Lung microvascular endothelial cell (primary cell): Measurements from ENCODE around the gene NCAM2. TPM values are rescaled to one million over a fixed set of nuclear protein-coding genes. Genes with fewer than 3 reads are reported as not detected.

Experiments
- DNase-seq, 2 donors: peaks; one replicate each; pipeline versions ENCODE4 v3.0.0 to v3.0.0-alpha.2; 2010; ENCODE audit warnings: low read depth in 2 of 2
- total RNA-seq: library from RNA; depleted of rRNA; stranded (reverse); fragments of >200 nt; gene quantifications from 2 replicates; pipeline ENCODE4 v1.2.1, GENCODE V29; 2014

NCAM2 gene
- total RNA-seq, 1 donor from 2014 or later, result under 0.01 TPM

DNA sequence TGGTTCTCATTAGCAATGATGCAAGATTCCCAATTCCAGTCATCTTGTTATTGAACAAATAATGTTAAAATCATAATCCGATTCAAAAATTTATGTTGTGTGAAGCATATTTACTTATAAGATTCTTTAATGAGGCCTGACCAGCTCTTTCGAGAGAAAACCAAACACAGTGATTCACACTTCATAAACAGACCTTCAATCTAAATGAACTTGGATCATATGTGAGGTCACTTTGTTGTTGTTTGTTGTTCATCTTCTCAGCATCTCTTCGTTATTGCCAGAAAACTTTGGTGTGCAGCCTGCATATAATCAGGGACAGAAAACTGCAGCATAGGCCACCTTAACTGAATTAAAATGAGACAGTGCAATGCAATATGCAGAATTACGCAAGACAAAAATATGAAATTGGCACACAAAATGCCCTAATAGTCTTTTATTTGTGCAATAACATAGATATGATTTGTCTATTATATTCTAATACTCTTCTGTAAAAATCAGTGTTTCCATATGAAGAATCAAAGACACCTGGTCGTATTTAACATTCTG lies 30.1 kb downstream of the NCAM2 start:
- DNase-seq, result no peak

DNA sequence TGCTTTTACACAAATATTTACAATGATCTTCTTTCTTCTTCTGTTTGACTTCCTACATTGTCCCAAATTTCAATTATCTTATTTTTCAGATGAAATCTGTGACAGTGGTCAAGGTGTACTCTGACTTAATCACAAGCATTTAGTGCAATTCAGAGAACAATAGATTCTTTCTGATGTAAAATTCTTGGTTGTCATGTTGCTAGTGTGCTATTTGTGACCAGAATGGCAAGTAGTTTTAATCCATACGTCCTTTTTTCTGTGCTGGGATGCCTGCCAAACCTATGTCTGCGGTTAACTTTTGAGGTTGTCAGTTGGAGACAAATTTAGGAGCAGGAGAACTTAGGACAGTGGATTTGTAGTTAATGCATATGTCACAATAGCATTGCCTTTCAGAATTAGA lies 31.0 kb downstream of the NCAM2 start:
- no peak for DNase-seq

DNA sequence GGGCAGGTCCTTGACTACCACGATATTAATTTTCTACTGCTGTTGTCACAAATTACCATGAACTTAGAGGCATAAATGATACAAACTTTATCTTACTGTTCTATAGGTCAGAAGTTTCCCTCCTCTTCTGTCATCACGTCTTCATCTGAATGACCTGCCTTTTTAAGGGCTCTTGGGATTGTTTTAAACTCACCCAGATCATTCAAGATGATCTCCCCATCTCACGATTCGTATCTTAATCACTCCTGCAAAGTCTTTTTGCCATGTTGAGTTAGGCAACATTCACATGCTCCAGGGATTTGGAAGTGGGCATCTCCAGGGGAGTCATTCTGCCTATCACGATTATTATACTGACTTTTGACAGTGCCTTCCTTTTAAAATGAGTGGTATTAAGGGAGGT lies 32.1 kb downstream of the NCAM2 start:
- no peak for DNase-seq

DNA sequence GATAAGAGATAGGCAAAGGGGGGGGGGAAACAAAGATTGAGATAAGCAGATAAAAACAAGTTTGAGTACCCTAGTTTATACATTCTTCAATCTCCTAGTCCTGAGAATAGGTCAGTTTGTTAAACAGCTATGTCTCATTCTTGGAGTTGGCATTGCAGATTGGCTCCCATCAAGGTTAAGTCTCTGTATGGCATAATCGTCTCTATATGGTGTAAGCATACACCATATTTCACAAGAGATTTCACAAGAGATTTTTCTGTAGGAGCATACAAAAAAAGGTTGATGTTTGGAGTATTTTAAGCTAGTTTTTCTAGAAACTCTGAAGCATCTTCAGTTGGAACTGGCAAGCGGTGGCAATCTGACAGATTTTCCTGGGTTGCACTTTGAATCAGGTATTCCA lies 35.8 kb downstream of the NCAM2 start:
- DNase-seq, result no peak

DNA sequence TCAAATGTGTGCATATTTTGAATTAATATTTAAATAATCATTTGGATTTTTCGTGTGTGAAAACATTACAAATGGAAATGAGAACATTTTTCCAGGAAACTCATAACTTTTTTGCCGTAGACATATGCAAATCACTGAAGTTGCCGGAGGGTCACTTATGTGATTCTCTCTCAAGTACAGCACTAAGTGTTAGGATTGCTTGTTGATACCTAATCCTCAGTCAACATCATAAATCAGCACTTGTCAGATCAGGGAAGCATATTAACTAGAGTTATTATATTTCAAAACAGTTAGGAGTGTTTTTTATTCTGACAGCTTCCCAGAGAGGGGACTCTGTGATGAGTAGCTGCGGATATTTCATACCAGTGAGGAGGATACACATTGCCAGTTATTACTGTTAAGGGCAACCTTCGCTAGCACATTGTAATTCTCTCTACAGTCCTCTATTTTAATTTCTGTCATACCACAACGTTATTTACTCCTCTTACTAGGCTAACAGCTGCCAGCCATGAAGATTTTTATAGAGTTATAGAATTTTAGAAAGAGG lies 41.5 kb downstream of the NCAM2 start:
- no peak for DNase-seq

DNA sequence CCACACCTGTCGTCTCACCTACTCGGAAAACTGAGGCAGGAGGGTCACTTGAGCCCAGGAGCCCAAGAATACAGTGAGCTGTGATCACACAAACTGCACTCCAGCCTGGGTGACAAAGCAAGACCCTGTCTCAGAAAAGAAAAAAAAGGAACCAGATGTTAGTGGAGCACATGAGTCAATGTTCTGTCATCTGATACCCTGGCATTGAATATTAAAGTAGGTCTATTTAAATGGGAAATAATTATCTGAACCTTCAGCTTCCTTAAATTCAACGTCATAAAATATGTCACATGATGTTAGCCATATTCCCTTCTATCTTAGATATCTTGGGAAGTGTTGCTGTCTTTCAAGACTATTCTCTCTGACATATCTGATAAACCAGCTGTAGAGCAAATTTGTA lies 47.3 kb downstream of the NCAM2 start:
- DNase-seq, result no peak

DNA sequence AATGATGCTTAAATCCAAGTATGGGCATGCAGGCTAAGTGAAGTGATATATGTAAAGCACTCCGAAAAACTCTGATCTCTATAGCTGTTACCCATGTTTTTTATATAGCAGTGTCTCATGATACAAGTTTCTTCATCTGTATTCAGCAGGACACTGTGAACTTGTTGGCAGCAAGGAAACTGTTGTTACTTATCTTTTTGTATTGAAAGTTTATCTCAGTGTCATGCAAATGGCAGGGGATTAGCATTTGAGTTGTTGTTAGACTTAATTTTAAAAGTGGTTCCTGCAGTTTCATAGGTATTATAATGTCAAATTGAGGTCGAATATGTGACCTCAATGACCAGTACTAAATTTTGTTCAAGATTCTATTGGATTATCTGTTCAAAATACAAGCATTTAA lies 47.9 kb downstream of the NCAM2 start:
- no peak for DNase-seq

DNA sequence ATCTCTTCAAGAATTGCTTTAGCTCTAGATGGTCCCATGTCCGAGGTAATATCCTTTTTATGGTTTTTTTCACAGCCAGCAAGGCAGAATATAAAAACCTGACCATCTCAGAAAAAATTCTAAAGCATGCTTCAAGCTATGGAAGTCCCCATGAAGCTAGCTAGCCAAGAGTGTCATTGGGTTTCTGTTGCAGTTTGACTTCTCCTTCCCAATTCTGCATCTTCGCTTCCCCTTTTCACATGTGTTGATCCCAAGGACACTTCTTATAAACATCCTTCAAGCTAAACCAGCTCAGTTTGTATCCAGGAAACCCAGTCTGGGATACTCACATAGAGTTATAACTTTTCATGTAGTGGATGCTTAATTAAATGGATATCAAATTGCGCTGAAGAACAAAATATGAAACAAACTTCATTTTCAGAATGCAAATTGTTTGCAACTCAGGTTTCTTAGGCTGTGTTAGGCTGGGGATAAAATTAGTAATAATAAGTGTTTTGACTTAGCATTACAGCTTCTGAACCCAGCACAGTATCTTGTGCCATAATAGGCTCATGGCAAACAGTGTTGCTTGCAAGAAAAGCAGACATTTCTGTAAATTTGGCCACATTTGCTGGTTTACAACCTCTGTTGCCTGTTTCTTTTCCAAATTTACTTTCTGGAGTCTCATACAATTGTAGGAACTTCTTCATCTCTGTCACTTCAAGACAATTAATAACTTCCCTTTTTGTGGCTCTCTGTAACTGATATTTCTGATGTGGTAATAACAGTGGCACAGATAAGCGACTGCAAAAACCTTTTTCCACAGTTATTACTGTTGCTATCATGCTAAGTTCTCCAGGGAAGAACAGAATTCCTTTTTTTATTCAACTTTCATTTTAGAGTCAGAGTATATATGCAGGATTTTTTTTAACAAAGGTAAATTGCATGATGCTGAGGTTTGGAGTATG lies 53.2 kb downstream of the NCAM2 start:
- no peak for DNase-seq

DNA sequence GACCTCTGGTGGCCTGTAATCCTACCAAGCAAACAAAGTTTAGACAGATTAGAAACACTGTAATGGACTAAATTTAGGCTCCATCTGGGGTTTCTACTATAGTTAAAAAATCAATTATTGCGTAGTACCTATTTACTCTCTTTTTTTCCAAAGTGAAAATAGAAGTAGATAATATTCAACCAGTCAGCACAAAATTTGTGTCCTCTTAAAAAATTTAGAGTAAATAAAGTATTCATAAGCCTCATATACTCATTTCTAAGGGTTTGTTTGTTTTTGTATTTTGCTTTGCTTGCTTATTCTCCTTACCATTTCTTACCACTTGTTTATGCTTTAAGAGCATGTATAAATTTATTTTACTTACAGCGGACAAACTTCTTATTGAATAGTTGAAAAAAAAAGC lies 54.5 kb downstream of the NCAM2 start:
- DNase-seq, result no peak

DNA sequence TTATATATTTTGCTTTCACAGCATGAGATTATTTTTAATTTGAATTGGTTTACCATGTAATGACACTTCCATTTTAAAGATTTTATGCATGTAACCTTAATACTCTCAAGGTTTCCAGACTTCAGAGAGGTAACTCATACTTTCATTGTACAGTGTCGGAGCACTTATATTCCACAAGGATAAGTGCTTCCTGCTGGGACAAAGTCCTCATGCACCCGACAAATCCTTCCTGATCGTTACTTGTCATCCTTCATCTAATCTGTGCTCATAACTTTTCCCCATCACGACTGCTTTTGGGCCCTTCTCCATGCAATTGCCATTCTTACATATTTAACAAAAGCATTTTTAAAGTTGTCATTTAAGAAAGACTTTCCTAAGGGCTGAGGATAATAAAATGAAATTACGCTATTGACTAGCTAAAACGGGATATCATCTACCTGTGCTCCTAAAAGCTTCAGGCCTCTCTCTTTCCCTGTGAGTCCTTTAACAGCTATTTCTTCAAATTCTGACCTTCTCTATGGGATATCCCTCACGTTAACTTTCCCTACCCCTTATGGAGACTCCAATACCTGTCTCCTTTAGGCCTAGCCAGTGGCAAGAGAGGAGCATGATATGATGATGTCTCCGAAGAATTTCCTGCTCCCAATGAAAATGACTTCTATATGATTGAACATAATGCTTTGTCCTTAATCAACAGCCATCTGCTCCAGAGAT lies 59.3 kb downstream of the NCAM2 start:
- DNase-seq, result no peak

DNA sequence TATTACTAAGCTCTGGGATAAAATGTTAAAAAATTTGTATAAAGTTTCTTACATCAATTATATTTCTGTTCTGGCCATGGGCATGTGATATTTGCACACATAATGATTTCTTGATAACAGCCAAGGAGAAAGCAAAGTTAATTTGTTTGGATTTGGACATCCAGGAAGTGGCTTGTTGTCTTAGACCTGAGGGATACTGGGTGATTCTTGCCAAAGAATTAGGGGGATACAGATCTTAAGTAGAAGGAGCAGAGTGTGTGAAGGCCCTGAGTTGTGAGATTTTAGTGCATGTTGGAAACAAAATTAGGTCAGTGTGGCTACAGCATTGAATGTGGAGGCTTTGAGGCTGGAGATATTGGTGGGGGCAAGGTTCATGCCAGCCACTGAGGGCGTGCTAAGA lies 65.6 kb downstream of the NCAM2 start:
- no peak for DNase-seq

DNA sequence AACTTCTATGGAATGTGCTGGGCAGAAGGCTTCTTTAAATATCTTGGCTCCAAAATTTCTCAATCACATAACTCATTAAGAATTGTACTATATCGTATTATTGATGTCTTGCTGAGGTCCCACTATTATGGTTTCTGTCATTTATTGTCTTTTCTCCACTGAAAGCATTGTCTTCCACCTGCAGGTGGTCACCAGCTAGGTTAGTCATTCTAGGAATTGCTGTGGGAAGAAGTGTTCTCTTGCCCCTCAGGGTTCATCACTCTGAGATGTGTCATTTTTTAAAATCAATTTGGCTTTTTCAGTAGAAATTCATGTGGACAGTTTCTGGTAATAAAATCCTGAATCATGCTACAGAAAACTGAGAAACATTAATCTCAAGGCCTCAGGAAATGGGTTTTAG lies 66.1 kb downstream of the NCAM2 start:
- no peak for DNase-seq

DNA sequence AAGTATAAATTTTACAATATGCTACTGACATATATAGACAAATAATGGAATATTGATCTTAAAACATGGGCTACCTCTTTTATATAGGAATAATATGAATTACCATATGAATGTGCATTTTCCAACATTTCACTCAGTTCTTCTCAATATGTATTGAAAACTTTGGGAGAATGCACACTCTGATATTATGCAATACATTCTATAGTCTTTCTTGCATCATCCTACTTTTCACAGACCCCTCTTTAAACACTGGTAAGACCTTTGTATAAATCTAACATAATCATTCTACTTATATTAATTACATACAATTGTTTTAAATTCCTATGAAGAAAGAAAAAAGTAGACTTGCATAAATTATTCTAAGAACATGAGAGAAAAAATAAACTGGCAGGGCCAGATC lies 69.2 kb downstream of the NCAM2 start:
- DNase-seq, result no peak

DNA sequence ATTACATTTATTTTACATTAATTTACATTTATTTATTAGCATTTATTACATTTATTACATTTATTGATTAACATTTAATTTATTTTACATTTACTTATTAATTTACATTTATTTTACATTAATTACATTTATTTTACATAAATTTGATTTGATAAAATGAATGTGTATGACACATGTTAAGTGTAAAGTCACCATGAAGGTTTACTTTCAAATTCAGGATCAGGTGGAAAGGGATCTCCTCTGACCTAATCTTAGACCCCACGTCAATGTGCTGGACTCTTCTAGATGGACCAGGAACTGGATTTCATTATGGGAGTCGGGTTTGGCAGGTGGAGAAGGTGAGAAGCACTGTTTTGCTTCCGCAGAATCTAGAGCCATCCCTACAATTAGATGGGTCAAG lies 76.1 kb downstream of the NCAM2 start:
- no peak for DNase-seq

DNA sequence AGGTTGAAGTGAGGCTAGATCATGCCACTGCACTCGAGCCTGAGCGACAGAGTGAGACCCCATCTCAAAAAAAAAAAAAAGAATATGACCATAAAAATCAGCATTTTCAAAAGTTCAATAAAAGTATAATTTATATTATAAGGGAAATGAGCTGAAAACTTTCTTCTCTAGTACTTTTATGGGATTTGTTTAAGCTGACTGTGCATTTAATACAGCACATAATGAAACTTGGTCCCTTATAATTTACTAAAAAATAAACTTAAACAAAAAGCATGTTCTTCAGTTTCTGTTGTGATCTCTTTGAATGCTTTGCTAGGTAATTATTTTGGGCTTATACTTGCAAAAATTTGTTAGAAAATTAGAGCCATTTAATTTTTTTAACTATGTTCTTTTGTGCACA lies 77.8 kb downstream of the NCAM2 start:
- no peak for DNase-seq

DNA sequence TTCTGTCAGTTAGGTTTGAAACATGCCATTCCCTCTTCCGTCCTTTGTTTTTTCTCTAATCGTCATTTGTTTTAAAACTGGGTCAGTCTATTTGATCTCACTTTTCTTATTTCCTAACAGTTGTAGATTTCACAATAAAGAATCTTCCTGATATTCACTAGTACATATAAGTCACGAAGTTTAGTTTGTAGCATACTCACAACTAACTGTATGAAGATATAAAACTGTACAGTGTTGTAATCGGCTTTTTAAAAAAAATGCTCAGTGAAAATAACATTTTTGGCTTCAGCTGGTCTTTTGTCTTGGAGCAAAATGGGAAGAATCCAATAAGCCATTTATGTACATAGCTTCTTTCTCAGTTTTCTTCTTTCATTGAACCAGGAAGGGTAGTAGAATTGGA lies 78.3 kb downstream of the NCAM2 start:
- no peak for DNase-seq

DNA sequence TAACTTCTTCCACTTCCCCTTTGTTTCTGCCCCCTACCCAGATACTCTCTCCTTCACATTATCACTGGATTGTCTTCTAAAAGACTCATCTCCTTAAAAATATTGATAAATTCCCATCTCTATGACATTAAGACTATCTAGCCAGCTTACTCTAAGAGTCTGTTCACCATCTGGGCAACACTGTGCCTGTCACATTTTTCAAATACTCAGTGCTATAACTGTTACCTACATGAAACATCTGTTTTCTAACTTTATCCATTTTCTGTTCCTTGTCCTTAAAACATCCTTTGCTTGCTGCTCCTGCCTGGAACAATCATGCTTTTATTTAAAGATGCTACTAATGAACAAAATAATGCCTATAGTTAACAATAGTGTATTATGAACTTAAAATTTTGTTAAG lies 81.4 kb downstream of the NCAM2 start:
- no peak for DNase-seq

DNA sequence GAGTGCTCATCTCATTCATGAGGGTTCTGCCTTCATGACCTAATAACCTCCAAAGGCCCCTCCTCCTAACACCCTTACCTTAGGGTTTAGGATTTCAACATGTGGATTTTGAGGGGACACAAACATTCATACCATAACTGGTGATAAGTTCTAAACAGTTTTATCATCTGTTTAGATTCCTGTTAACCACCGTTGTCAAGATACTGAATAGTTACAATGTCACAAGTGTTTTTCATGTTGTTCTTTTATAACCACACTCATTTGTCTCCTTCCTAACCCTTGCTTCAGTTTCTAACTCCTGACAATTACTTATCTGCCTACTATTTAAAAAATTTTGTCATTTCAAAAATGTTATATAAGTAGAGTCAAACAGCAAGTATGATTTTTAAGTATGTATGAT lies 86.0 kb downstream of the NCAM2 start:
- no peak for DNase-seq

DNA sequence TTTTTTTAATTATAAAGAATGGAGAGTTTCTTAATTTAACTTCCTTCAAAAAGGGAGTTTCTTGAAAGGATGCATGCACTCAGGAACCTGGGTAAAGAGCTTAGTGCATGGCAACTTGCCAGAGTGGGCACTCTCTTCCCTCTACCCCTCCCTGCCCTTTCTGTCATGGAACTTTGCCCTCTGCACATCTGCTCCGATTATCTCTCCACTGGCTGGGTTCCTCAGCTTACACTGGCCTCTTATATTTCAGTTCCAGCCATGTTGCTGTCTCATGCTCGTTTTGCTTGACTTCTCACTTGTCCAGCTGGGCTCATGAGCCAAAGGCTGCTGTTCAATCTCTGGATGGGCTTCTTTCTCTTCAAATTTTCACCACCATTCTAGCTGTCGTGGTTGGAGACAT lies 87.0 kb downstream of the NCAM2 start:
- no peak for DNase-seq

DNA sequence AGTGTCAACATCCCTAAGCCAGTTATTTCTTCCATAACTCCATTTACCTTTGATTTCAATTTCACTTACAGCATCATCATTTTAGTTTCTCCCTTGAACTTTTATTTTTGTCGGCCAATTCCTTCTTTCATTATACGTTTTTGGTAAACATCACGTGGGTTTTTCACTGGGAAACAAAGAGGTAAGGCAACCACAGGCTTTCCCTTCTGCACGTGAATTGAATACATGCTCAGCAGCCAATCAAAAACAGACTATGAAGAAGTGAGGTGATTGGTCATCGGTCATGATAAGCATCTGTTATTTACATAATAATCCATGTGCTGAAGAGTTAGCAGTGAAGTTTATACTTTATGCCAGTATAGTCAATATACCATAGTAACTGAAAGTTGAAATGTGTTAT lies 98.7 kb downstream of the NCAM2 start:
- DNase-seq, result no peak

DNA sequence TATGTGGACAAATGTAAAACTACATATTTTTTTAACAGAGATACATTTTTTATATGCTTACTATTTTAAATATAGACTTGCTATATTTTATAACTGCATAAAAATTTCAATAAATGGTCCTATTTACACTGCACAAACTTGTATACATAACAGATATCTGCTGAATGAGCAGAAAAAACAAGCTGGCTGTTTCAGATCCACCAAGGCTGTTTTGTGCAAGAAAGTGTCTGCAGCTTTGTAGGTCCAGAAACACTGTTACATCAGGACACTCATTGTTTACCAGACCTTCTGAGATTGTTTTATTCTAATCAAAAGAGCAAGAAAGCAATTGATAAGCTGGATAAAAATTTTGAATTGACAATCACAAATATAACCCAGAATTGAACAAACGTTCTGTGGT lies 99.3 kb downstream of the NCAM2 start:
- DNase-seq, result no peak

DNA sequence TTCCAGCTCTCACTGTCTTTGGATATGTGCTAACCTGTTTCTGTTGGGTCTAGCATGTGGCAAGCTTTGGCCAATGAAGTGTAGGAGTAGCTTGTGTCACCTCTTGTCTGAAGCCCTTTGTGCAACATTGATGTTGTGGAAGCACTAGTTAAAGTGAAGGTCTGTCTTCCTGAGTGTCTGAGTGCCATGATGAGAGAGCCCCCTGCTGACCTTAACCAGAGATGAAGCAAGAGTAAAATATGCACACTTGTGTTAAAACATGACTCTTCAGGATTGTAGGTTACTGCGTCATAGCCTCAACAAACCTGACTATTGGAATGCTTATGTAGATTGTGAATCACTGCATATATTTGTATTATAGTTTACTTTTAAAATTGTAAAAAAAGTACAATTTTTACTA lies 103.7 kb downstream of the NCAM2 start:
- no peak for DNase-seq
